ENCODE data around the gene KIRREL3. TPM values are rescaled to one million over a fixed set of nuclear protein-coding genes. Genes with fewer than 3 reads are reported as not detected.

KIRREL3 gene
- total and polyA plus RNA-seq, 10 donors: 0.50 to 5.4 (median 2.0) TPM

DNA sequence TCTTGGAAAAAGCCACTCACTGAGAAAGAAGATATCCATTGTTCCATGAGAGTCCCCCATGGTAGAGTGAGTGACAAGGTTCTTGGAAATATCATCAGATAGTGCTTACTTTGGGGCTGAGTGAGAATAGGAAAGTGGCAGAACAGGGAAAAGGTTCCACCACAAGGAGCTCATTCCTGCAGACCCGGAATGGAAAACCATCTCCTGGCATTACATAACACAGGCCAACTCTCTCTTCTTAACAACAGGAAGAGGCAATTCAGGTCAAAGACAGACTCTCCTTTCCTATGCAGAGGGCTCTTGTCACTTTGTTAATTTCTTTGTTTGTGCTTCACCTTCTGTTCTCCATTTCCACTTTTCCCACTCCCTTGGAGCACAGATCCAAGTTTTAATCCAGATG is 259.7 kb downstream of the KIRREL3 start:
- no peaks in the 10 kb centered on the region for H3K36me3 ChIP-seq
- TF ChIP-seq, protein P1, sequence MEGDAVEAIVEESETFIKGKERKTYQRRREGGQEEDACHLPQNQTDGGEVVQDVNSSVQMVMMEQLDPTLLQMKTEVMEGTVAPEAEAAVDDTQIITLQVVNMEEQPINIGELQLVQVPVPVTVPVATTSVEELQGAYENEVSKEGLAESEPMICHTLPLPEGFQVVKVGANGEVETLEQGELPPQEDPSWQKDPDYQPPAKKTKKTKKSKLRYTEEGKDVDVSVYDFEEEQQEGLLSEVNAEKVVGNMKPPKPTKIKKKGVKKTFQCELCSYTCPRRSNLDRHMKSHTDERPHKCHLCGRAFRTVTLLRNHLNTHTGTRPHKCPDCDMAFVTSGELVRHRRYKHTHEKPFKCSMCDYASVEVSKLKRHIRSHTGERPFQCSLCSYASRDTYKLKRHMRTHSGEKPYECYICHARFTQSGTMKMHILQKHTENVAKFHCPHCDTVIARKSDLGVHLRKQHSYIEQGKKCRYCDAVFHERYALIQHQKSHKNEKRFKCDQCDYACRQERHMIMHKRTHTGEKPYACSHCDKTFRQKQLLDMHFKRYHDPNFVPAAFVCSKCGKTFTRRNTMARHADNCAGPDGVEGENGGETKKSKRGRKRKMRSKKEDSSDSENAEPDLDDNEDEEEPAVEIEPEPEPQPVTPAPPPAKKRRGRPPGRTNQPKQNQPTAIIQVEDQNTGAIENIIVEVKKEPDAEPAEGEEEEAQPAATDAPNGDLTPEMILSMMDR (IDR thresholded peaks at IDR 0.05 in 8 of 11, conservative IDR thresholded peaks at IDR 0.05 in 3 of 11): no peak
- no peaks in the 10 kb centered on the region for H3K27me3 ChIP-seq (replicated peaks in 1 of 7)
- peaks cover 0 to 5% (median 0%) of the 10 kb centered on the region in 6 donors for H3K4me1 ChIP-seq
- WGBS, 5 donors: 43 to 76% (median 55%) methylated on average over 1 of the region's 1 CpG
- intact Hi-C loops (cut with DNase I; ENCODE audit: low total_unique reads): no loop called here
- no peak overlapping the region for H3K27ac ChIP-seq
- H3K9me3 ChIP-seq: no peaks in the 10 kb centered on the region
- no peak for DNase-seq
- no peak overlapping the region for H3K4me3 ChIP-seq

DNA sequence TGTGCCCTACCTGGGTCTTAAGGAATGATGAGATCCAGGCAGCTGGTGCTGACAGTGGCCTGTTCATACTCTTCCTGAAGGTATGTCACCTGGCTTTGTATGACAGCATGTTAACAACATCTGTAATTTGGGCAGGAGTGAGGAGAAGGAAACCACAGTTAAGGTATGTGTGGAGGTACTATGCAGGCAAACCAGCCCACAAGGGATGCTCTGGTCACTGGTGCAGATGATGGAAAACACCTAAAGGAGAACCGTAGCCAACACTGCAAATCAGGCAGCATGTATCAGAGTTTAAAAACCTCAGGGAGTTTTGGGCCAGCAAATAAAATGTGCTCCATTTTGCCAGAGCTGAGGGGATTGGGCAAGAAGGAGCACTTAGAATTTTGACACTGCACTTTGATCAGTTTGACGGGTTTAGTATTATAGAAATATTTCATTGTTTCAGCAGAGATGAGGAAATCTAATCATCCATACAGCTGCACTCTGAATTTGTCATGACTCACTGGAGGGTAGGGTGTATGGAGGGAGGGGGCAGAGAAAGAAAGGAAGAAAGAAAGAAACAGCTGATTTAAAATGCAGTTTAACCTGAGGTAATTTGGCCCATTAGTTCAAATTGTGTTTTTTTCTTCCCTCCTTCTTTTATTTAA is 260.9 kb downstream of the KIRREL3 start:
- no peak overlapping the region for H3K27ac ChIP-seq
- no peak overlapping the region for H3K4me3 ChIP-seq
- DNase-seq: no peak
- no peaks in the 10 kb centered on the region for H3K27me3 ChIP-seq (replicated peaks in 1 of 7)
- WGBS, 5 donors: 67 to 87% (median 72%) methylated on average over 2 of the region's 2 CpGs
- H3K36me3 ChIP-seq: no peaks in the 10 kb centered on the region
- peaks cover 0 to 5% (median 0%) of the 10 kb centered on the region in 6 donors for H3K4me1 ChIP-seq
- TF ChIP-seq, protein P1 (IDR thresholded peaks at IDR 0.05 in 8 of 11, conservative IDR thresholded peaks at IDR 0.05 in 3 of 11): no peak
- TF ChIP-seq POLR2AphosphoS5 (IDR thresholded peaks at IDR 0.05) (no peak), POLR2A (IDR thresholded peaks at IDR 0.05) (no peak)
- intact Hi-C loops (cut with DNase I; ENCODE audit: low total_unique reads): no loop called here
- H3K9me3 ChIP-seq: no peaks in the 10 kb centered on the region

DNA sequence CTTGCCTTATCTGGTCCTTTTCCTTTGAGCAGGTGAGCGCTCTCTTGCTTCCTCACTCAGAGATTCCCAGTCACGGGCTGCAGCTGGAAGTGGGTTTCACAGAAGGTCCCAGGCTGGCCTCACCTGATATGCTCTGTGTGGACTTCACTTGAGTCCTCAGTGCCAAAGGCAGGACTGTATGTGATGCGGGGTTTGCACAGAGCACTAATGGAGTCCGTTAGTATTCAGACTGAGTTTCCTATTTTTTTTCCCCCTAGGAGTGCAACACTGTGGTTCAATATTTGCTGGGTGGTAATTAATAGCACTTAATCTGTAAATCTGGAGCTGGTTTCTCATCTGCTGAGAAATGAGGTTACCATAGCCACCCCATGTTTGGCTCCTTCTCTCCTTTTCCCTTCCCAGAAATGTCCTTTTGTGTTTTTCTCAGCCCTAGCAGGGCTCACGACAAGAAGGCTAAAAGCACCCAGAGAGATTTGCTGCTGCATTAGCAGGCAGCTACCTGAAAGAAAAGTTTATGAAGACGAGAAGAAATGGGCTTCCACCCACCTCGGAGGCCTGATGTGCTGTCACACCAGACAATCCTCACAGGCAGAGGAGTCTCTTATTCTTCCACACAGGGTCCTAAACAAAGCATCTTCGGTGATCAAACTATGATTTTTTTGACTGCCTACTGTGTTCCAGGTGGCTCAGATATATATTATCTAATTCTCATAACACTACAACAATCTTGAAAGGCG is 262.1 kb downstream of the KIRREL3 start:
- H3K9me3 ChIP-seq: no peaks in the 10 kb centered on the region
- WGBS, 5 donors: 70 to 80% (median 74%) methylated on average over 9 of the region's 9 CpGs
- H3K27ac ChIP-seq: no peak overlapping the region
- H3K27me3 ChIP-seq (replicated peaks in 1 of 7): no peaks in the 10 kb centered on the region
- H3K4me3 ChIP-seq: no peak overlapping the region
- peaks cover 0 to 5% (median 0%) of the 10 kb centered on the region in 6 donors for H3K4me1 ChIP-seq
- DNase-seq: no peak
- intact Hi-C loops (cut with DNase I; ENCODE audit: low total_unique reads): no loop called here
- no peak for TF ChIP-seq POLR2A (IDR thresholded peaks at IDR 0.05)
- TF ChIP-seq POLR2AphosphoS5 (IDR thresholded peaks at IDR 0.05): no peak
- TF ChIP-seq, protein P1 (IDR thresholded peaks at IDR 0.05 in 8 of 11, conservative IDR thresholded peaks at IDR 0.05 in 3 of 11): no peak
- no peaks in the 10 kb centered on the region for H3K36me3 ChIP-seq
